ENCODE data around the gene BARX2. TPM values are rescaled to one million over a fixed set of nuclear protein-coding genes. Genes with fewer than 3 reads are reported as not detected.

The BARX2 gene
- total RNA-seq, 4 donors from 2014 or later: not detected

DNA sequence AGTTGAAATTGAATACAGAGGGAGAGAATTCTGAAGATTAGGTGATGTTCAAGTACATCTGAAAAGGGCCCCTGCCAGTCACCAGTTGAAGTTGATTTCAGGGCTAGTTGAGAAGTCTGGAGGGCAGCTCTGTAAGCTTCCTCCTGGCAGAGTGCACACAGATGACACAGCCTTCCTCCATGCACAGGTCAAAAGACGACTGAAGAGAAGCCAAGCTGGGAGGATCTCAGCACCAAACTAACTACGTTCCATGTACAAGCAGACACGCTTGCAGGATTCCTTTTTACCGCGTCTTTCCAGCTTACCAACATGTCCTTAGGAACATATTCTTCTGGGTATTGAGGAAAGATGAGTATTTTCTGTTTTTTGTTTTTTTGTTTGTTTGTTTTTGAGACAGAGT lies 7.9 kb downstream of the BARX2 start:
- Histone ChIP-seq H3K27ac (replicated peaks in 1 of 4) (no peak overlapping the region), H3K4me1 (no peaks in the 10 kb centered on the region), H3K9me3 (no peaks in the 10 kb centered on the region), H3K4me3 (no peak overlapping the region), H3K36me3 (no peaks in the 10 kb centered on the region), H3K27me3 (peaks cover 0 to 78% (median 2%) of the 10 kb centered on the region in 4 donors)
- intact Hi-C loops (cut with DNase I): no loop called here
- no peak for DNase-seq (ENCODE audit: extremely low spot score)
- no peak for TF ChIP-seq EP300 (IDR thresholded peaks at IDR 0.05)
- TF ChIP-seq POLR2AphosphoS5 (IDR thresholded peaks at IDR 0.05): no peak
- TF ChIP-seq, protein P1, sequence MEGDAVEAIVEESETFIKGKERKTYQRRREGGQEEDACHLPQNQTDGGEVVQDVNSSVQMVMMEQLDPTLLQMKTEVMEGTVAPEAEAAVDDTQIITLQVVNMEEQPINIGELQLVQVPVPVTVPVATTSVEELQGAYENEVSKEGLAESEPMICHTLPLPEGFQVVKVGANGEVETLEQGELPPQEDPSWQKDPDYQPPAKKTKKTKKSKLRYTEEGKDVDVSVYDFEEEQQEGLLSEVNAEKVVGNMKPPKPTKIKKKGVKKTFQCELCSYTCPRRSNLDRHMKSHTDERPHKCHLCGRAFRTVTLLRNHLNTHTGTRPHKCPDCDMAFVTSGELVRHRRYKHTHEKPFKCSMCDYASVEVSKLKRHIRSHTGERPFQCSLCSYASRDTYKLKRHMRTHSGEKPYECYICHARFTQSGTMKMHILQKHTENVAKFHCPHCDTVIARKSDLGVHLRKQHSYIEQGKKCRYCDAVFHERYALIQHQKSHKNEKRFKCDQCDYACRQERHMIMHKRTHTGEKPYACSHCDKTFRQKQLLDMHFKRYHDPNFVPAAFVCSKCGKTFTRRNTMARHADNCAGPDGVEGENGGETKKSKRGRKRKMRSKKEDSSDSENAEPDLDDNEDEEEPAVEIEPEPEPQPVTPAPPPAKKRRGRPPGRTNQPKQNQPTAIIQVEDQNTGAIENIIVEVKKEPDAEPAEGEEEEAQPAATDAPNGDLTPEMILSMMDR (IDR thresholded peaks at IDR 0.05): no peak
- no peak for TF ChIP-seq POLR2A (IDR thresholded peaks at IDR 0.05; ENCODE audit: low read depth)
- 96% methylated on average over 5 of the region's 5 CpGs for WGBS

DNA sequence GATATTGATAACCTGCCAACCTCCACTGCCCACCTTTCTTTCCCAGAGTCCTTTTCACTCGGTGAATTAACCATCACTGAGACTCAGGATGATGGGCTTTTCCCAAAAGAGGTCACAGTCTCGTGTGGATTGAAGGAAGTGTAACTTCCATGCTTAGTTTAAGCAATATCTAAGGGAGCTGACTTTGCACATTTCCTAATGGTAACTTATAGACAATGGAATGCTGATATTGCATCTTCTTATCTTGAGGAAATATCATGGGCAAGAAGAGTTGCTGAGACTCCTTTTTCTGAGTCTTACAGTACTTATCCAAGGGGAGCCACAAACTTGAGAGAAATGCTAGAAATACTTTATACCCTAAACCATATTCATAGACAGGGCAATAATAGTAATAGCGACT lies 8.8 kb downstream of the BARX2 start:
- peaks cover 0 to 71% (median 2%) of the 10 kb centered on the region in 4 donors for H3K27me3 ChIP-seq
- WGBS: 78% methylated on average over 3 of the region's 3 CpGs

DNA sequence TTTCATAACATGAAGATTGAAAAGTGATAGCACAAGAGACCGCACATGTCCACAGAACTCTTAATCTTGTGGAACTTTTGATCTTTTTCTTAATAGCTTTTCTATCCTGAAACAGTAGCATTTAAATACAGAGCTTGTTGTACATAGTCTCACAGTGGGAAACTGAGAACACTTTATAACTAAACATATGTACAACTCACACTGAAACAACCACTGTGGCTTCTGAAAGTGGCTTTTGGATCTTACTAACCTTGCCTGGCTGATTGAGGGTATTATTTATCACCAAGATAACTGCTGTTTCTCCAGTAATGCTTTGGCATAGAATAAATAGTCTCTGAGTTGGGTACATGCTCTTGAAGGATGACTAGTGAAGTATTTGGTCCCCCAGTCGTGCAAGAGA lies 10.2 kb downstream of the BARX2 start:
- Histone ChIP-seq H3K36me3 (no peaks in the 10 kb centered on the region), H3K9me3 (no peaks in the 10 kb centered on the region), H3K27ac (replicated peaks in 1 of 4) (no peak overlapping the region), H3K27me3 (peaks cover 0 to 67% (median 0%) of the 10 kb centered on the region in 4 donors), H3K4me1 (no peaks in the 10 kb centered on the region), H3K4me3 (no peak overlapping the region)
- intact Hi-C loops (cut with DNase I): no loop called here
- DNase-seq (ENCODE audit: extremely low spot score): no peak
- WGBS: 76% methylated on average over 2 of the region's 2 CpGs
- TF ChIP-seq POLR2A (IDR thresholded peaks at IDR 0.05; ENCODE audit: low read depth) (no peak), EP300 (IDR thresholded peaks at IDR 0.05) (no peak), POLR2AphosphoS5 (IDR thresholded peaks at IDR 0.05) (no peak)
- TF ChIP-seq, protein P1 (IDR thresholded peaks at IDR 0.05): no peak

More for the DNA sequence above, 8.8 kb downstream of the BARX2 start:
- Histone ChIP-seq H3K4me3 (no peak overlapping the region), H3K9me3 (no peaks in the 10 kb centered on the region), H3K27ac (replicated peaks in 1 of 4) (no peak overlapping the region), H3K4me1 (no peaks in the 10 kb centered on the region), H3K36me3 (no peaks in the 10 kb centered on the region)
- TF ChIP-seq POLR2AphosphoS5 (IDR thresholded peaks at IDR 0.05): no peak
- no peak for TF ChIP-seq EP300 (IDR thresholded peaks at IDR 0.05)
- TF ChIP-seq, protein P1 (IDR thresholded peaks at IDR 0.05): no peak
- TF ChIP-seq POLR2A (IDR thresholded peaks at IDR 0.05; ENCODE audit: low read depth): no peak
- no peak for DNase-seq (ENCODE audit: extremely low spot score)
- intact Hi-C loops (cut with DNase I): no loop called here

DNA sequence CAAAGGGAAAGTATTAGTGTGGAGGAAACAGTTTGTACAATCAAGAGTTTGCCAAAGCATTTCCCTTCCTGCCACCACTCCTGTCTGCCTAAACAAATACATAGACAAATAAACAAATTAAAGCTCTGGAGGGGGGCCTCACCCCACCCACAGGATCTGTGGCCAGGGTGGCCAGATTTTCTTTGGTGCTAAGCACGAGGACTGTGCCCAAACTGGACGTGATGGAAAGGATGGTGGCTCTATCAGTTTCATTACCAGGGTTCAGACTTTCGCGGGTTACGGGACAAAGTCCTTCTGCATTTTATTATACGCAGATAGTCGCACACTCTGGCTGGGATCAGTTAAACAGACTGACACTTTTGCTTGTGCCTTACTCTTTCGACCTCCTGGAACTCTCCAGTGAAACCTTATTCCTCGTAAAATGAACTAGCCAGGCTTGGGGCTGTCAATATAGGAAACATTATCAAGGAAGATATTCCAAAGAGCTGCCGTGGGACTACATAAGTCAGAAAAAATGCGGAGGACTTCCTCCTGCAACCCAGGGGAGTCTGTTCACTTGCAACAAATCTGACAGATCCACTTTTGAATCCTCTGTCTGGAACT lies 11.2 kb downstream of the BARX2 start:
- H3K36me3 ChIP-seq: no peaks in the 10 kb centered on the region
- no peak overlapping the region for H3K27ac ChIP-seq (replicated peaks in 1 of 4)
- WGBS: 58% methylated on average over 11 of the region's 11 CpGs
- H3K9me3 ChIP-seq: no peaks in the 10 kb centered on the region
- DNase-seq (ENCODE audit: extremely low spot score): no peak
- H3K4me1 ChIP-seq: no peaks in the 10 kb centered on the region
- no peak overlapping the region for H3K4me3 ChIP-seq
- TF ChIP-seq, protein P1 (IDR thresholded peaks at IDR 0.05): no peak
- TF ChIP-seq POLR2AphosphoS5 (IDR thresholded peaks at IDR 0.05): no peak
- no peak for TF ChIP-seq EP300 (IDR thresholded peaks at IDR 0.05)
- TF ChIP-seq POLR2A (IDR thresholded peaks at IDR 0.05; ENCODE audit: low read depth): no peak
- H3K27me3 ChIP-seq: peaks cover 0 to 65% (median 0%) of the 10 kb centered on the region in 4 donors
- intact Hi-C loops (cut with DNase I): no loop called here

DNA sequence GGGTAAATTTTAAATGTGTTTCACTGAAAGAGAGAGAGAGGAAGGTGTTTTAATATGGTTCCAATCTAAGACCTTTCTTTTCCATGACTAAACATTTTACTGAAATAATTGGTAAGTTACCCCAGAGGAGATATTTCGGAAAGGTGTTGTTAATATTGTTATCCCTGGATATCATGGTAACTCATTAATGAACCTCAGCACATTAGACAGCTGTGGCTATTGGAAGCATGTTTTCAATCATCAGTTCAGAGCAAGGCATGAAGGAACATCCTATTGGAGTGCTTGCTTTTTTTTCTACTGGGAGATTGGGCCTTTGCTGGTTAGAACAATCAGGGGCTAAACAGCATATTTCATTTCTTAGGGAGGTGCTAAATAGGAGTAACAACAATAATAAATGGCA lies 11.8 kb downstream of the BARX2 start:
- TF ChIP-seq POLR2A (IDR thresholded peaks at IDR 0.05; ENCODE audit: low read depth): no peak
- TF ChIP-seq, protein P1 (IDR thresholded peaks at IDR 0.05): no peak
- TF ChIP-seq EP300 (IDR thresholded peaks at IDR 0.05): no peak
- no peak for TF ChIP-seq POLR2AphosphoS5 (IDR thresholded peaks at IDR 0.05)
- Histone ChIP-seq H3K9me3 (no peaks in the 10 kb centered on the region), H3K27ac (replicated peaks in 1 of 4) (no peak overlapping the region), H3K27me3 (peaks cover 0 to 65% (median 0%) of the 10 kb centered on the region in 4 donors), H3K4me1 (no peaks in the 10 kb centered on the region), H3K36me3 (no peaks in the 10 kb centered on the region), H3K4me3 (no peak overlapping the region)
- DNase-seq (ENCODE audit: extremely low spot score): no peak
- WGBS: 71% methylated on average over 1 of the region's 1 CpG
- intact Hi-C loops (cut with DNase I): no loop called here

All from esophagus muscularis mucosa (tissue), 4 donors.